ENCODE measurements around the gene DENND5A.
A peak's percentile ranks its signal among the peaks of the same experiment; 100 is the strongest.

Gene DENND5A

DNA sequence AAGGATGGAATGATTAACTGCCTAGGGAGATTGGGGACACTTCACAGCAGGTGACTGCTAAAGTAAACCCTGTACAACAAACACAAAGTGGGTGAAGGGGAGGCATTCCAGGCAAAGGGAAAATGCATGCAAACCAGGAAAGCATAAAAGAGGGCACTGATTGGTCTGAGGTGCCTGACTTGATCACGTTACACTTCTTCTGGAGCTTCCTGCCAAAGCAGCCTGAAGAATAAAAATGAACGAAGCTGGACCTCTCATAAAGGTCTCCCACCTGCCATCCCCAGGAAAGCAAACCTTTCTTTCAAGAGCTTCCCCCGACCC, 127.1 kb downstream of the DENND5A start:
- Histone ChIP-seq H3K79me2 (ENCODE audit: insufficient read depth, low read length) (no peaks in the 10 kb centered on the region), H3K9me3 (ENCODE audit: insufficient read depth, low read length, severe bottlenecking) (no peaks in the 10 kb centered on the region), H2AFZ (ENCODE audit: low read depth, low read length) (no peak overlapping the region), H3K9ac (ENCODE audit: low read depth, low read length) (no peak overlapping the region), H3K36me3 (ENCODE audit: insufficient read depth, low read length) (no peaks in the 10 kb centered on the region), H3K27ac (ENCODE audit: low read length) (no peak overlapping the region), H3K4me2 (ENCODE audit: insufficient read depth, low read length) (no peak overlapping the region), H3K4me3 (ENCODE audit: low read depth in 1 of 2, low read length in 2 of 2) (no peak overlapping the region), H4K20me1 (ENCODE audit: insufficient read depth, low read length) (no peaks in the 10 kb centered on the region), H3K4me1 (ENCODE audit: insufficient read depth, low read length) (peaks cover 15% of the 10 kb centered on the region), H3K27me3 (ENCODE audit: insufficient read depth, low read length, poor library complexity) (no peaks in the 10 kb centered on the region)
- no peak for TF ChIP-seq EZH2 (IDR thresholded peaks at IDR 0.05; ENCODE audit: borderline replicate concordance, low read depth, low read length, severe bottlenecking)
- TF ChIP-seq, protein P1, sequence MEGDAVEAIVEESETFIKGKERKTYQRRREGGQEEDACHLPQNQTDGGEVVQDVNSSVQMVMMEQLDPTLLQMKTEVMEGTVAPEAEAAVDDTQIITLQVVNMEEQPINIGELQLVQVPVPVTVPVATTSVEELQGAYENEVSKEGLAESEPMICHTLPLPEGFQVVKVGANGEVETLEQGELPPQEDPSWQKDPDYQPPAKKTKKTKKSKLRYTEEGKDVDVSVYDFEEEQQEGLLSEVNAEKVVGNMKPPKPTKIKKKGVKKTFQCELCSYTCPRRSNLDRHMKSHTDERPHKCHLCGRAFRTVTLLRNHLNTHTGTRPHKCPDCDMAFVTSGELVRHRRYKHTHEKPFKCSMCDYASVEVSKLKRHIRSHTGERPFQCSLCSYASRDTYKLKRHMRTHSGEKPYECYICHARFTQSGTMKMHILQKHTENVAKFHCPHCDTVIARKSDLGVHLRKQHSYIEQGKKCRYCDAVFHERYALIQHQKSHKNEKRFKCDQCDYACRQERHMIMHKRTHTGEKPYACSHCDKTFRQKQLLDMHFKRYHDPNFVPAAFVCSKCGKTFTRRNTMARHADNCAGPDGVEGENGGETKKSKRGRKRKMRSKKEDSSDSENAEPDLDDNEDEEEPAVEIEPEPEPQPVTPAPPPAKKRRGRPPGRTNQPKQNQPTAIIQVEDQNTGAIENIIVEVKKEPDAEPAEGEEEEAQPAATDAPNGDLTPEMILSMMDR (IDR thresholded peaks at IDR 0.05; ENCODE audit: borderline replicate concordance, extremely low read depth, low read length, poor library complexity, severe bottlenecking), result no peak
- ATAC-seq (ENCODE audit: insufficient read depth, low read depth) (peak; percentile 23; the same call in 1 of the 3 replicates), DNase-seq (no peak)

DNA sequence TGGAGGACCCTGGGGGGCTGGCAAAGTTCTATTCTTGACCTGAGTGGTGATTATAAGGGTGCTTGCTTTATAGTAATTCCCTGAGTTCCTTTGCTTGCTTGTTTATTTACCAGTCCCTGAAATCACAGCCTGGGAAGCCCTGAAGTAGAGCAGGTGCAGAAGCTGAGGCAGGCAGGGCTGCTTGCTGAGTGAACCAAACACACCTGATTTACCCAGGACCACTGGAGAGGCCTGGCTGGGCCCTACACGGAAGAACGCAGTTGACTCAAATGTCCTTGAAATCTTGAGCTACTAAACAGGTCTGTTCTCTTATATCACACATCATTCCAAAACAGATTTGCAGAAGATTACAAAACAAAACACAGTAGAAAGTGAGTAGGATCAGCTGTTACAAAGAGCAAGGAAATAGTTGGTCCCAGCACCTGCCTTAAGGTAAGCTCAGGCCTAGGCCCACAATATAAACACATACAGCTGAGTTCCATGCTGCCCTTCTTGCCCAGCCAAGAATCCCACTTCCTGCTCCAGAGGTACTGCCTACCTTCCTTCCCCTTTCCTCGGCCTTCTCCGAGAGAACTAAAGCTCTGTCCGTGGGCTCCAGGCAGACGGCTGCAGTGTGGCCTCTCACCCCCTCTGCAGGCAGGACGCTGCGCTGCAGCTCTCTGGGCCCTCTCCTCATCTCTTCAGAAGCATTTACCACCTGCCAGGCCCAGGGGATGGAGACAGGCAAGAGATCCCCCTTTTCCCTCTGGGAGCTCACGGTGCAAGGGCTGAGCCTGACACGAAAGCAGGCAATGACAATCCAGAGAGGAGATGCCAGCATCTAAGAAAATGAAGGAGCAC, 127.6 kb downstream of the DENND5A start:
- no peak overlapping the region for H3K9ac ChIP-seq (ENCODE audit: low read depth, low read length)
- no peaks in the 10 kb centered on the region for H3K79me2 ChIP-seq (ENCODE audit: insufficient read depth, low read length)
- H4K20me1 ChIP-seq (ENCODE audit: insufficient read depth, low read length), result no peaks in the 10 kb centered on the region
- no peak overlapping the region for H3K27ac ChIP-seq (ENCODE audit: low read length)
- no peak for TF ChIP-seq EZH2 (IDR thresholded peaks at IDR 0.05; ENCODE audit: borderline replicate concordance, low read depth, low read length, severe bottlenecking)
- TF ChIP-seq, protein P1 (IDR thresholded peaks at IDR 0.05; ENCODE audit: borderline replicate concordance, extremely low read depth, low read length, poor library complexity, severe bottlenecking), result peak; percentile 96
- H3K9me3 ChIP-seq (ENCODE audit: insufficient read depth, low read length, severe bottlenecking), result no peaks in the 10 kb centered on the region
- peak; percentile 95 for ATAC-seq (ENCODE audit: insufficient read depth, low read depth)
- DNase-seq, result peak; percentile 68
- H3K4me1 ChIP-seq (ENCODE audit: insufficient read depth, low read length), result peaks cover 15% of the 10 kb centered on the region
- no peak overlapping the region for H3K4me3 ChIP-seq (ENCODE audit: low read depth in 1 of 2, low read length in 2 of 2)
- H3K4me2 ChIP-seq (ENCODE audit: insufficient read depth, low read length), result no peak overlapping the region
- no peak overlapping the region for H2AFZ ChIP-seq (ENCODE audit: low read depth, low read length)
- no peaks in the 10 kb centered on the region for H3K27me3 ChIP-seq (ENCODE audit: insufficient read depth, low read length, poor library complexity)
- H3K36me3 ChIP-seq (ENCODE audit: insufficient read depth, low read length), result no peaks in the 10 kb centered on the region

DNA sequence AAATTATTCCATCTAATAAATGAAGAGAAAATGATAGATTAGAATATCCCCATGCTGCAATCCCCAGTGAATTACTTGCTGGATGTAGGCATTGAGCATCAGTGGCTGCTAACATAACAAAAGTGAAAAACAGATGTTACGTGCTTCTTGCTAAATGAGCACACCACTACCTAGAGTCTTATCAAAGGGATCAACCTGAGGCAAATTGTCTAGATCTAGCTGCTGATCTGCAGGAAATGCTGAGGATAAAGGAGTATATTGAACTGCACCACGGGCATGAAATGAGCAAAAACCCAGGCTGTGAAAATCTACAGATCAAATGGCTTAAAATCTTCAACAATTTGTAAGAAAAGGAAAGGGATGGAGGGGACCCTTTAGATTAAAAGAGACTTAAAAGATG, 128.4 kb downstream of the DENND5A start:
- no peak for DNase-seq

More for the DNA sequence above, 128.4 kb downstream of the DENND5A start:
- no peaks in the 10 kb centered on the region for H3K27me3 ChIP-seq (ENCODE audit: insufficient read depth, low read length, poor library complexity)
- ATAC-seq (ENCODE audit: insufficient read depth, low read depth), result no peak
- H3K36me3 ChIP-seq (ENCODE audit: insufficient read depth, low read length), result no peaks in the 10 kb centered on the region
- TF ChIP-seq, protein P1 (IDR thresholded peaks at IDR 0.05; ENCODE audit: borderline replicate concordance, extremely low read depth, low read length, poor library complexity, severe bottlenecking), result no peak
- peaks cover 15% of the 10 kb centered on the region for H3K4me1 ChIP-seq (ENCODE audit: insufficient read depth, low read length)
- no peaks in the 10 kb centered on the region for H3K79me2 ChIP-seq (ENCODE audit: insufficient read depth, low read length)
- H3K27ac ChIP-seq (ENCODE audit: low read length), result no peak overlapping the region
- no peak overlapping the region for H3K4me3 ChIP-seq (ENCODE audit: low read depth in 1 of 2, low read length in 2 of 2)
- no peaks in the 10 kb centered on the region for H4K20me1 ChIP-seq (ENCODE audit: insufficient read depth, low read length)
- H3K9ac ChIP-seq (ENCODE audit: low read depth, low read length), result no peak overlapping the region
- H3K9me3 ChIP-seq (ENCODE audit: insufficient read depth, low read length, severe bottlenecking), result no peaks in the 10 kb centered on the region
- no peak overlapping the region for H3K4me2 ChIP-seq (ENCODE audit: insufficient read depth, low read length)
- H2AFZ ChIP-seq (ENCODE audit: low read depth, low read length), result no peak overlapping the region
